HUDEP-2 (cell line): ENCODE data around the gene PLXNA4.

Experiments
- DNase-seq, 76 experiments: peaks; one replicate each; lab custom pipeline; 2025; ENCODE audit not compliant: unreplicated experiment in 76 of 76; lab: John Stamatoyannopoulos, UW

The PLXNA4 gene

GRCh38 chr7:132423594-132424200, 152.6 kb downstream of the PLXNA4 start:
- no peak for DNase-seq

GRCh38 chr7:132422502-132423111, 153.7 kb downstream of the PLXNA4 start:
- DNase-seq = no peak

GRCh38 chr7:132420527-132420926, 155.7 kb downstream of the PLXNA4 start:
- no peak for DNase-seq

- DNase-seq = peak in 2 of 76 experiments; percentile 9 to 13
Measured at GRCh38 chr7:132419542-132419941, 156.7 kb downstream of the PLXNA4 start.

DNA sequence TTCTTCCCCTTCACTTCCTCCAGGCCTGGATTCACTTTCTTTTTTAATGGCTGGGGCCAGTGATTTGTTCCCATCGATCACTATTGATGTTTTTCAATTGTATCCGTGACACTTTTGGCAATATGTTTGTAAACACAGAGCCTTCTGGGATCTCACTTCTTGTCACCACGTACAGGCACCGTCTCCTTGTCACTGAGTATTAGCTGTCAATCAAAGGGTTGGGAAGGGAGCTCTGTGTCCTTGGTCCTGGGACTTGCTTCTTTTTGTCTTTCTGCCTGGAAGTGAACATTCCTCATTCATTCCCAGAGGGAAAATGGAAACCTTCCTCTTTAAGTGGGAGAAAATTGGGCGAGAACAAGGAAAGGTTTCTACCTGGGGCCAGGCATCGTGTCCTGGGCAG, 157.4 kb downstream of the PLXNA4 start:
- no peak for DNase-seq

DNA sequence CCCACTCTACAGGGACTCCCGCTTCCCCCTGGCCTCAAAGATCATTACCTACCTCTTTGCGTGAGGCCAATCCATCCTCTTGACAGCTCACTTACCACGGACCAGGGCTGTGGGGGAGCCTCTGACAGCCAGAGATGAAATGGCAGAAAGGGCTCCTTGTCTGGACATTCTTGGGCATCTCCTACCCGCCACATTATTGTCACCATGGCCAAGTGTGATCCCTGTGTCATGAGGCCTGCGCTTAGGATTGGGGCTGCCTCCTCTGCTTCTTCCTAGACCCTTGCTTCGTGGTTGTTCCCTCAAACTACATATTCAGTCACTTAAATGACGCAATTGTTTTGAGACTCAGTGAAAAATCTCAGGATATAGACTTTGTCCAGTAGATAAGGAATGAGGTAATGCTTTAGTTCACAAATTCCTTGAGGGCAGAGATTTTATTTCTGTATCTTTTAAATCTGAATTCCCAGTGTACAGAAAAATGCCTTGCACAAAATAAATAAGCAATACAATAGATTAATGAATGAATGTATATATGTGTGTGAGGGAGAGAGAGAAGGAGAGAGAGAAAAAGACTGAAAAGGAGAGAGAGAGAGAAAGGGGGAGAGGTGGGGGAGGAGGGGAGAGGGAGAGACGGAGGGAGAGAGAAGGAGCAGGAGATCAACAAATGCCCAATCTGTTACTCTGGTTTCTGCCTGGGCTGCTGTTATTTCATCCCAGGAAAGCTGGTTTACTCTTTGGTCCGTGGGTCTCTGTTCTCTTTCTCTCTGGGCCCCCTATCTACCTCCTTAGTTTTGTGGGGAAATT, 159.0 kb downstream of the PLXNA4 start:
- no peak for DNase-seq

DNA sequence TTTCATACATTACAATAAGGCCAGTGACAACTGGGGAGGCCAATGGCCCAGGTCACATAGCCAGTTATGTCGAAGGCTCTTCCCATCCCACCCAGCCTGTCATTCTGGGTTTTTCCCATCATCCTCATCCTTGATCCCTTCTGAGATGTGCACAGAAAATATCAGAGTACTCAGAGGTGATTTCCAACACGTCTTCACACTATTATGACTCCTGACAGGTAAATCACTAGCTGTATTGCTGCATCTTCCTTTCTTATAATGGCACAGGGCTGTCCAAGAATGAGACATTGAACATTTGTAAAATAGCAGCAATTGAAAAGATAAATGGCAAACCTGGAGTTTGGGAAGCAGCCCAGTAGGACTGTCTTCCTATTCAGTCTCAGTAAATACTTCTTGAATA, 159.9 kb downstream of the PLXNA4 start:
- DNase-seq = no peak

DNA sequence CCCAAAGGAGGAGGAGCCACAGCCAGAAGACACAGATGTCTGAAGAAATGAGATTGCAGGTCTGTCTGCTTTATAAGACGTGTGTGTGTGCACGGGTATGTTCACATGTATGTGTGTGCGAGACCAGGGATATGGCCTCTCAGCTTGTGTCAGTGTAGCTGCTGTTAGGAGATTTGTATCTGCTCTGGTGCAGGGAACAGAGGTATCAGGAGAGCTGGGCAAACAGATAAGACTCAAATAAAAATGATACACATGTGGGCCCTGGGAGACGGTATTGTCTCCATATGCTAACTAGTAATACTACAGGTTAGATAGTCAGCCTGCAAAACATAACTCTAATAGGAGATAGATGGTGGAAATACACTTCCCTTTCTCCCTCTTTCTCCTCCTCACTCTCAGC, 161.0 kb downstream of the PLXNA4 start:
- no peak for DNase-seq

DNA sequence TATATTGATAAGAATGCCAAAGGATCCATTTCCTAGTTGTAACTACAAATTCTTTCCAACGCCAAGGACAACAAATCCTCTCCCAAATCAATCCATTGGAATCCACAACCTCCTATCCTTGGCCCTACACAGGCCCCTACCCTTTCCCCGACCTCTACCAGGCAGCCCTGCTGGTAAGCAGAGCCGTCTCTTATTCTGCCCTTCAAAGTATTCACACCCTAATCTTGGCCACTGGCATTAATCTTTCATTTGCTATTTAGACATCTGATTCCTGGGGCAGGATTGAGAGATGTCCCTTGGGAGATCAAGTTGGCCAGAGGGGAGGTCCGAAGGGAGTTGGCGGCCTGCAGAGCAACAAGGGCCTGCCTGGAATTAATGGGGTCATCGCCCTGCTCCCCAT, 161.4 kb downstream of the PLXNA4 start:
- DNase-seq = no peak

DNA sequence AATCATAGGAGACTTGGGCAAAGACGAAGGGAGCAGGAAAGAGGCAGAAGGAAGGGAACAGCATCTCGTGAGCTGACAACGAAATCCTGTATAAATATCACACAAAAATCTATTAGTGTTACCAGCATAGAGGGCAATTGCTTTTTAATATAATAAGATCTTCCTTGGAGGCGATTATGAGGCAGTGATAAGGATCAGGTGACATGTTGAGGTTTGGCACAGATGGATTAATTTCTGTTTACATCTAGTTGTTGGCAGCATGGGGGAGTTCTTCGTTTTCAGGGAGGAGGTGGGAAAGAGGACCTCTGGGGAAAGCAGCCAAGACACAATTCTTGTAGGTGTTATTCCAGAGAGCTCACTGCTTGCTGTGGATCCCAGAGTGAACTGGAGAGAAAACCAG, 163.8 kb downstream of the PLXNA4 start:
- DNase-seq = no peak

- DNase-seq = no peak
Measured at GRCh38 chr7:132410861-132411541, 165.3 kb downstream of the PLXNA4 start.

- DNase-seq = no peak
Measured at GRCh38 chr7:132410385-132410784, 165.9 kb downstream of the PLXNA4 start.

DNA sequence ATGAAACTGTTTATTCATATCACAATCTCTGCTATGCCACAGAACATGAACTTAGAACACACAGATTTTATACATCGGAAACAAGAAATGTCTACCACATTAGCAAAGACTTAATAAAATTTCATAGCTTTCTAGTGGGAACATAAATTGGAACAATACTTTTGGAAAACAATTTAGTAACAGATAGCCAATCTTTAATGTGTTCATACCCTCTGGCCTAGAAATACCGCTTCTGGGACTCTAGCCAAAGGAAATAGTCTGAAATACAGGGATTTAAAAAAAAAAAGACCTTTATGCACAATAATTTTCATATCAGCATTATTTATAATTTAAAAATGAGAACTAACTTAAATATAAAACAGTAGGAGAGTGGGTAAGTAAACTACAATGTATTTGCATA, 168.5 kb downstream of the PLXNA4 start:
- DNase-seq = no peak

DNA sequence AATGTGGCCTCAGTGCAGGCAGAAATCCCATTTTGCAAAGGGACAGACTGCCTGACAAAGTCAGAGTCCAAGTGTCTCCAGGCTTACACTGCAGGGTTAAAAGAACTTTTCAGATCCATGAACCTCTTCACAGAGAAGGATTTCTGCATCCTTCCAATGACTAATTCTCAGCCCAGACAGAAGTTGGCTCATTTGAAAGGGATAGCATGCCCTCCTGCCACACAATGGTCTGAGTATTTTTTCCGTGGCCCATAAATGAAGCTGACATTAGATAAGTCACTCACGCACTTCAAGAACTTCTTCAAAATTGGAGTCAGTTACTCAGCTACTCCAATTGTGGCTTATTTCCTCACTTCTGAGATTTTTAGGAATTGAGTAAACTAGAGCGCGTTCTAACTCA, 170.2 kb downstream of the PLXNA4 start:
- DNase-seq = no peak

GRCh38 chr7:132404261-132404660, 172.0 kb downstream of the PLXNA4 start:
- no peak for DNase-seq

GRCh38 chr7:132403465-132404110, 172.7 kb downstream of the PLXNA4 start:
- no peak for DNase-seq

- DNase-seq = no peak
Measured at GRCh38 chr7:132402751-132403245, 173.5 kb downstream of the PLXNA4 start.

GRCh38 chr7:132402096-132402495, 174.2 kb downstream of the PLXNA4 start:
- DNase-seq = no peak

DNA sequence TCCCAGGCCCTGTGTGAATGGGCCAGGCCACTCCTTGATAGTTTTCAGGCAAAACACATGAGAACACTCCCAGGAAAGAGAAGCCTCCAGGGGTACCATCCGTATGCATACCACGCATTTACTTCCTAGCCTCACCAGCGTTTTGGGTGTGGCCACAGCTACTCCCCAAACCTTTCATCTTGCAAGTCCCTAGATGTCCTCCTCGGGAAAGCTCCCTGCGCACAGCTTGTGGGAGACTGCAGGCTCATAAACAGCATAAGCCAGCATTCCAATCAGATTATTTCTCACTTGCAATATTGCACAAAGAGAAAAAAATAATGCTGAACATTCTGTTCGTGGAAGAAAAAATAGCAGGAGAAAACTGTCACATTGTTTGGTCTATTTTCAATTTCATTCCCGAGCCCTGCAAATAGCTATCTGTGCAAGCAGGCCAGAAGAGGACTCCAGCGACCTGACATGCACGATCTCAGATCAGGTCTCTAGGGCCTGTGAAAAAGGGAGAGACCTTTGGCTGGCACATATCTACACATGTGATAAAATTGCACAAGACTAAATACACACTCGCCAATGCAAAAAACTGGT, 175.6 kb downstream of the PLXNA4 start:
- DNase-seq = no peak

DNA sequence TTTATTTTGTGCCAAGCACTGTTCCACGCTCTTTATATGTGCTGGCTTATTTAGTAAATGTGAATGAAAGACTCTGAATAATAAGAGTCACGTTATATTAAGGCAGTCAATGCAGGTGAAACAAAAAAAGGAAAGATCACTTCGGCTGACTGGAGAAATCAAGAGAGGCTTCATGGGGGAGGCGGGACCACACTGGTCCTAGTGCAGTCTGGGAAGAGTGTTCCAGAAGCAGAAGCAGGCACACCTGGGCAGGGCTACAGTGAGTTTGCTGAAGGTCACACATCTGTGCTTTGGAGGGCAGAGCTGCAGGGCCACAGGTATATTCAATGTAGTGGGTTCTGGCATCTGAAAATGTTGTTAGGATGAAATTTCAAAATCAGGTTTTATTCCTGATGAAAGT, 176.9 kb downstream of the PLXNA4 start:
- no peak for DNase-seq
